ENCODE results near the gene GOLGA8H.
A peak's percentile ranks its signal among the peaks of the same experiment; 100 is the strongest.
"Not testable (repeated sequence)": the region's sequence is repeated elsewhere in the genome, so short reads cannot be mapped to it uniquely, and the experiment has no call there.

The GOLGA8H gene, protein sequence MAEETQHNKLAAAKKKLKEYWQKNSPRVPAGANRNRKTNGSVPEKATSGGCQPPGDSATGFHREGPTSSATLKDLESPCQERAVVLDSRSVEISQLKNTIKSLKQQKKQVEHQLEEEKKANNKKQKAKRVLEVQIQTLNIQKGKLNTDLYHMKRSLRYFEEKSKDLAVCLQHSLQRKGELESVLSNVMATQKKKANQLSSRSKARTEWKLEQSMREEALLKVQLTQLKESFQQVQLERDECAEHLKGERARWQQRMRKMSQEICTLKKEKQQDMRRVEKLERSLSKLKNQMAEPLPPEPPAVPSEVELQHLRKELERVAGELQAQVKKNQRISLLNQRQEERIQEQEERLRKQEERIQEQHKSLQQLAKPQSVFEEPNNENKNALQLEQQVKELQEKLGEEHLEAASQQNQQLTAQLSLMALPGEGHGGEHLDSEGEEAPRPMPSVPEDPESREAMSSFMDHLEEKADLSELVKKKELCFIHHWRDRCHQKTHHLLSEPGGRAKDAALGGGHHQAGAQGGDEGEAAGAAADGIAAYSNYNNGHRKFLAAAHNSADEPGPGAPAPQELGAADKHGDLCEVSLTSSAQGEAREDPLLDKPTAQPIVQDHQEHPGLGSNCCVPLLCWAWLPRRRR

DNA sequence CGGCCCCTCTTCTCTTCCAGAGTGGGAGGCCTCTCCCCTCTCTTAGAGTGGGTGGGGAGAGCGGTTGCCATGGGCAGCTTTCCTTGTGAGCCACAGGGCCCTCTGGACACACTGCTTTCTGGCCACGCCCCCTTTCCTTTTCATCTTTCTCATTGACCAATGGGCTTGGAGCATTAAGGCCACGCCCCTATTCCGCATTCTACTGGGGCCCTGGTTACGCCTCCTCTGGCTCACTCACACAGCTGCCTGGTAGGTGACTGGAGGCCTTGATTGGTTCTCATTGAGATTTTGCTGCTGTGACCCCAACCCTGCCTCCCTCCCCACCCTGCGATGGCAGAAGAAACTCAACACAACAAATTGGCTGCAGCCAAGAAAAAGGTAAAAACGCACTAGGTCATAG, at the start of gene GOLGA8H:
TSS of gene GOLGA8H (plus strand) at position 233 of the 400 bp plus-strand sequence. CDS start at position 331, 98 bp downstream.
- intact Hi-C loops (cut with DNase I); DNase-seq: not testable (repeated sequence)

DNA sequence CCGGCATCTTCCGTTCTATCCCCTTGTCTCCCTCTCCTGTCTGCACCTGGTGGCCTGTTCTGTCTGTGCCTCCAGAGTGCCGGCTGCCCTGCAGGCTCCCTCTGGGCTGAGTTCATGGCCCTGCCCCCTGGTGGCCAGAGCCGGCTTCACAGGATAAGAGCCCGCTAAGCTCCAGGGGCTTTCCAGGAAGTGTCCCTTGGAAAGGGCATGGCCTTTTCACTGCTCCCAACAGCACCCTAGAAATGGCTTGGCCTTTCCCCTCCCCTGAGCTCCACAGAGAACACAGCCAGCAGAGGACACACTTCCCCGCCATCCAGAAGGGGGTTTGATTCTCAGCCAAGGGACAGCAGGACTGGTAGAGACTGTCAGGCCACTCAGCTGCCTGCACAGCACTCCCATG, 36.9 kb upstream of the GOLGA8H start:
- intact Hi-C loops (cut with DNase I), result not testable (repeated sequence)

DNA sequence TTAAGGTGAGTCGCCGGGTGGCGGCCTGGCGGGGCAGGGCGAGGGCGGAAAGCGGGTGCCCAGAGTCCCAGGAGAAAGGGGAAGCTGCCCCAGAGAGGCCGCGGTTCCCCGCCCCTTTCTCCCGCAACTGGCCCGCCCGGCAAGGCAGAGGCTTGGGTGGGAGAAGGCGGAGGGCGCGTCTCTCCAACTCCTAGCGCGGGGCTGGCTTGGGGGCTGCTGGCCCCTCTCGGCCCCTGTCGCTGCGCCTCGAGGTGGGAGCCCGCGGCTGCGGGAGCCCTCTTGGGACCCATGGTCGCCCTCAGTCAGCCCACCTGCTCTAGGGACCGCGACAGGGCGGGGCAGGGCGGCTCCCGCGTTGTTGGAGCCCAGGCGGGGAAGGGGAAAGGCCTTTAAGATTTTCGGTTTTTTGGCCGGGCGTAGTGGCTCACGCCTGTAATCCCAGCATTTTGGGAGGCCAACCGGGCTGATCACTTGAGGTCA, 30.8 kb upstream of the GOLGA8H start:
- intact Hi-C loops (cut with DNase I), result not testable (repeated sequence)

More for the DNA sequence above, 36.9 kb upstream of the GOLGA8H start:
- DNase-seq, result peak in 4 of 42 donors; percentile 1 to 39 (median 10)

DNA sequence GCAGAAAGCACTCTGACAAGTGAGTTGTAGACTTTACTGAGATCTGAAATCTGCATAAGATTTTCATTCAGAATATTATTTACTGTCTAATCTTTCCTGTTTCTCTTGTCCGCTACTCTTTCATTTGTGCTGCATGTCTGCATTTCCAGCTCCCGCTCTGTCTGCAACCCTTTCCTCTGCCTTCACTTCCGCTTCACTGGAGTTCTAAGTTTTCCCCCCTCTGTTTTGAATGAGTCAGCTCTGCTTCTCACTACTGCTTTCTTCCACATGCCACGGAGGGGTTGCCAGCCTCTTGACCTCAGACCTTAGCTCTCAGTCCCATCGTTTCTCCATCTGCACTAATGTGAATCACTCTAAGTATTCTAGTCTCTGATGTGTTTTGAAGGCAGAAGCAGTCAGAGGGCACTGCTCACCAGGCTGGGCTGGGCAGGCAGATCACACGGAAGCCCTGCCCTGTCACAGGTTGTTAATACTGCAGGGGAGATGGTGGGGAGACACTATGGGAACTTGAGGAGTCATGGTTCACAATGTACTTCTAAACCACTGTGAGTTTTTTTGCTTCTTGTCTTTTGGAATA, 24.3 kb upstream of the GOLGA8H start:
- DNase-seq; intact Hi-C loops (cut with DNase I): not testable (repeated sequence)

More for the DNA sequence above, 30.8 kb upstream of the GOLGA8H start:
- DNase-seq, result not testable (repeated sequence)

DNA sequence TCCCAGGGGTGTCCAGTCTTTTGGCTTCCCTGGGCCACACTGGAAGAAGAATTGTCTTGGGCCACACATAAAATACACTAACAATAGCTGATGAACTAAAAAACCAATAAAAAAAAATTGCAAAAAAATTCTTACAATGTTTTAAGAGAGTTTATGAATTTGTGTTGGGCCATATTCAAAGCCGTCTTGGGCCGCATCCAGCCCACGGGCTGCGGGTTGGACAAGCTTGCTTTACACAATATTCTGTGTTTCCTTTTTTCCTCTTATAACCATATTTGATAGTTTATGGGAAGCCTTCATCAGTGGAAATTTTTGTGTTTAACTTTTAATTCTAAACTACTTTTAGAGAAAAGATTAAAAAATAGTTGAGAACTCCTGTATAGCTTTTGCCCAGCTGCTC, 23.1 kb upstream of the GOLGA8H start:
- DNase-seq; intact Hi-C loops (cut with DNase I): not testable (repeated sequence)

DNA sequence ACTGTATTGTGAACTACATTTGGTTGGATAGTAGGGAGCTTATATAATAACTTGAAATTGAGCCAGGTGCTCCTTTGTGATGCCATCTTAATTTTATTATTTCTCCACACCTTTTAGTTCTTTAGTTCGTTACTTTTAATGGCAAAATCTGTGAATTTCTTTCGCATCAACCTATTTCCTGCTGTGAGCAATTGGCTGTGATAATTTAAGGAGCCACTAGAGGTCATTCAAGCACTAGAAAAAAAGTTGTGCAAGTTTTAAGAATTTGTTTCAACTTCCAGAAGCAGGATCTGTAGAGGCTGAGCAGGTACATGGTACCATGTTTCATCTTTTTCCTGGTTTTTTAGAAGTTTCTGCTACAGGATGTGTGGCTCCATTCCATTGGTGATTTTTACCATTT, 4.9 kb upstream of the GOLGA8H start:
- DNase-seq; intact Hi-C loops (cut with DNase I): not testable (repeated sequence)

DNA sequence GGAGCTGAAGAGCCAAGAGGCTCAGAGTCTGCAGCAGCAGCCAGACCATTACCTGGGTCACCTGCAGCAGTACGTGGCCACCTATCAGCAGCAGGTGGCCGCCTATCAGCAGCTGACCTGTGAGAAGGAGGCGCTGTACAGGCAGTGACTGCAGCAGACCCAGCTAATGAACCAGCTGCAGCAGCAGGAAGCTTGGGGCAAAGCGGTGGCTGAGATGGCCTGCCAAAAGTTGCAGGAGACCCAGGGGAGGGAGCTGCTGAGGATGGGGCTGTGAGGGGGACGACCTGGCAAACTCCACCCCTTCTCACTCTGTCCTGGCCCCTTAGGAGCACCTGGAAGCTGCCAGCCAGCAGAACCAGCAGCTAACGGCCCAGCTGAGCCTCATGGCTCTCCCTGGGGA, 8.4 kb downstream of the GOLGA8H start:
- DNase-seq; intact Hi-C loops (cut with DNase I): not testable (repeated sequence)

DNA sequence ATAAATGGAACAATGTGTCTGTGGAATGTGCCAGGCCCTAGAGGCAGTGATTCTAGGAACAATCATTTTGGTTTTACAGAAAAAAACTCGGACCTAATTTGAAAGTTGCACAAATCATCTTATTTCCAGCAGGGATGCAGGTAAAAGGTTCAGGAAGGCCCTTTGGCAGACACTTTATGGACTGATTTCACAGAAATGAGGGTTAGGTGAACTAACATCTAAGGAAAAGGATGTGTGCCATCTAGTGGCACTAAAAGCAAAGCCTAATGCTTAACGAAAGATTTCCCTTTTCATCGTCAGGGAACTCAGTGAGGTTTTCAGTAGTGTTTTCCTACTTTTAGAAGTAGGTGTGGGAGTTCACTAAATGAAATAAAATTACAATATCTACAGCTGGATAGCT, 17.5 kb downstream of the GOLGA8H start:
- DNase-seq; intact Hi-C loops (cut with DNase I): not testable (repeated sequence)

DNA sequence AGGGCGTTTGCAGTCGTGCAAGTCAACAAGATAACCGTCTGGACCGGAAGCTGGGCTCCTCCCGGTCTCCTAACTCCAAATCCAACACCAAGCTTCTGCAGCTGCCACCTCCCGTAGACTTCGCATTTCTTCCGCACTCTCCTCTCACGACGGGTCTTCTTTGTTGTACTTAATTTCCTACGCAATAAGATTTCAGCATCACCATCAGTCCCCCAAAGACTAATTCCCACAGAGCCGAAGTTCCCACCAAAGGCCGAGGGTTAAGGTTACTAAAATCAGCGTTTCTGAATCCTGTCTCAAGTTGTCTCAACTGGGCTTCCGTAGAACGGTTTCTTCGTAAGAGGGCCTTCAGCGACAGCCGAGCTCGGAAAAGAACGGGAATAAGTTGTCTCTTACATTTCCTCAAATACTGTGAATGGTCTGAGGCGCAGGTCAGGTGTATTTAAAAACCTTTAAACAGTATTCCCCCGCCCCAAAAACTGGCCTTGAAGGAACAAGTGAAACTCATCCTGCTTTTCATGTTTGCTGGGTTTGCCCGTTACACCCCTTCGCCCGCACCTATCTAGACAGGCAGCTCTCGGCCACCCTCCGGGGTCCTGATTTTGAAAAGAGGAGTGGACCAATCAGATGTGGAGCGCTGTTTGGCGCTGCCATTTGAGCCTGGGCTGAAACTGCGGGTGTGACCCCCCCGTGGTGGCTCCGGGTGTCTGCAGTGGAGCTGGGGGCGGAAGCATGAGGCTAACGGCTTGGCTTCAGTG, 21.8 kb downstream of the GOLGA8H start, which contains the start of gene ARHGAP11B:
TSS of gene ARHGAP11B (plus strand) at position 693 of the 758 bp plus-strand sequence.
- intact Hi-C loops (cut with DNase I), result not testable (repeated sequence)
- DNase-seq, result peak; percentile 89 to 98 (median 94)

DNA sequence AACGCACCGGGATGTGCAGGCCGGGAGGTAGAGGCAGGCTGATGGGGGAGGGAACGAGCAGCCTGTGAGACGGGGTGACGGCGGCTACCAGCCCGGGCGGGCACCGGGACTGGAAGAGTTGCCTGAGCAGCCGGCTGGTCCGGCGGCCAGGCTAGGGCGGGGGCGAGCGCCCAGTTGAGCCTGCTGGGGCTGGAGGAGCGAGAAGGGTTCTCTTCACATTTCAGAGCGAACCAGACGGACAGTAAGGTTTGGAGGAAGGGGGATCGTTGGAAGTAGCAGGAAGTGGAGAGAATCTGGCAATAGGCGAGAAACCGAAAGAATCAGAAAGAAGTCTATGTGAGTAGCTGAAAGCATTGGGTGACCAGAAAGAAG, 22.4 kb downstream of the GOLGA8H start:
- intact Hi-C loops (cut with DNase I); DNase-seq: not testable (repeated sequence)

DNA sequence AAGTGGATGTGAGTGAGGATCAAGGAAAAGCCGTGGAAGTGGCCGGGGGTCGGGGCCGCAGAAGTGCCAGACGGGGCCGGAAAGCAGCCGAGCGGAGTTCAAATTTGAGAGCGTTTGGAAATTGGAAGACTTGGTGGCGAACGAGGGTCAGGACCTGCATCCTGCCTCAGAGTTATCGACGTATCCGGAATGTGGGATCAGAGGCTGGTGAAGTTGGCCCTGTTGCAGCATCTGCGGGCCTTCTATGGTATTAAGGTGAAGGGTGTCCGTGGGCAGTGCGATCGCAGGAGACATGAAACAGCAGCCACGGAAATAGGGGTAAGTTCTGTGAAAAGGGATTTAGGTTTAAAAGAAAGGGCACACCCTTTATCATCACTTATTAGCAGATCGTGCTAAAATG, 22.8 kb downstream of the GOLGA8H start:
- intact Hi-C loops (cut with DNase I), result not testable (repeated sequence)

DNA sequence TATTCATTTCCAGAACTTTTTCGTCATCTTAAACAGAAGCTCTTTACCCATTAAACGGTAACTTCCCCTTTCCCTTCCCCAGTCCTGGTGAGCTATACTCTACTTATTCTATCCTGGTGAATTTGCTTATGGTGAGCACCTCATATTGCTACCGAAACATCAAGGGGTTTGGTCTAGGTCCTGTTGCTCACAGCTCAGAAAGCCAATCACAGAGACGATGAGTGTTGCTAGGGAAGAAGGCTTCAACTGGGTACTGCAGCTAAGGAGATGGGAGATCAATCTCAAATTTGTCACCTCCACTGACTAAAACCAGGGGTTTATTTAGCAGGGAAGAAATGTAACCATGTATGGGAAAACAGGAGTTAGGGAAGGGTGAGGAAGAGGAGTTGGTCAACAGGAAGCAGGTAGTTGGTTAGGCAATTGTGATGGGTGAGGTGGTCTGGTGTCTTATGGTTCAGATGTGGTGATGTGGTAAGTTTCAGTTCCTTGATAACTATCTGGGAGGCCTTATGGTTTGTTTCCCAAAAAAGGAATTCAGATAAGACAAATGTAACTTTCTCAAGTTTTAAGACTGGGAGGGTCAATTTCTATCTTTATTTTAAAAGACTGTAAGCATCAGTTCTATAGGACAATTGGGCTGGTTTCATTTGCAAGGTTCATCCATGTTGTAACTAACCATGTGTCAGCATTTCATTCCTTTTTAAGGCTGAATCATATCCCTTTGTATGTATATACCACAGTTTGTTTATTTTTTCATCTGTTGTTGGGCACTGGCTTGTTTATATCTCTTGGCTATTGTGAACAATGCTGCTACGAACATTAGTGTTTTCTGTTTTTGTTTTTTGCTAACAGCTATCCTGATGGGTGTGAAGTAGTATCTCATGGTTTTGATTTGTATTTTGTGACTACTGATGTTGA, 46.4 kb downstream of the GOLGA8H start:
- DNase-seq, result no peak
- intact Hi-C loops (cut with DNase I), result no loop called here

More for the DNA sequence above, 22.8 kb downstream of the GOLGA8H start:
- not testable (repeated sequence) for DNase-seq

DNA sequence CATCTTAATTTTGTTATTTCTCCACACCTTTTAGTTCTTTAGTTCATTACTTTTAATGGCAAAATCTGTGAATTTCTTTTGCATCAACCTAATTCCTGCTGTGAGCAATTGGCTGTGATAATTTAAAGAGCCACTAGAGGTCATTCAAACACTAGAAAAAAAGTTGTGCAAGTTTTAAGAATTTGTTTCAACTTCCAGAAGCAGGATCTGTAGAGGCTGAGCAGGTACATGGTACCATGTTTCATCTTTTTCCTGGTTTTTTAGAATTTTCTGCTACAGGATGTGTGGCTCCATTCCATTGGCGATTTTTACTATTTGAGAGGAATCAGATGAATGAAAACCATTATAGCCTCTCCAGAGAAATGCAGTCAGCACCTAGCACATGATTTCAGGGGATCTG, 57.3 kb downstream of the GOLGA8H start:
- DNase-seq, result peak in 1 of 42 donors; percentile 6
- intact Hi-C loops (cut with DNase I), result not testable (repeated sequence)

Data from head of caudate nucleus (tissue), 42 donors.